ENCODE results near the gene TACC2.

- no peak for TF ChIP-seq CTCF (conservative IDR thresholded peaks at IDR 0.05; ENCODE audit: low read depth in 2 of 2)
- no peak for TF ChIP-seq CREB1 (CRISPR knock-in tag; IDR thresholded peaks at IDR 0.05; ENCODE audit: low read depth)
Observed at GRCh38 chr10:122102146-122102868, 113.3 kb downstream of the TACC2 start.
